Endothelial cell of umbilical vein (primary cell): ENCODE data around the gene CENPI.

Experiments
- EZH2 ChIP-seq: IDR thresholded peaks from 2 replicates; pipeline ENCODE4 v1.6.1; 2012; ENCODE audit warnings: borderline replicate concordance, low read depth, mild to moderate bottlenecking, moderate library complexity, low read length, inconsistent platforms; ENCODE audit not compliant: severe bottlenecking
- MYC ChIP-seq: IDR thresholded peaks from one replicate; pipeline ENCODE4 v1.6.1; 2011; ENCODE audit warnings: mild to moderate bottlenecking, low read depth, low read length
- POLR2A ChIP-seq: IDR thresholded peaks from 2 replicates; pipeline ENCODE4 v1.6.1; 2012; ENCODE audit warnings: low read depth, mild to moderate bottlenecking, control low read depth, low read length
- POLR2AphosphoS5 ChIP-seq: IDR thresholded peaks from 2 replicates; pipeline ENCODE4 v1.6.1; 2012; ENCODE audit warnings: low read depth, mild to moderate bottlenecking, control low read depth, low read length, moderate library complexity; ENCODE audit not compliant: insufficient read depth
- TF ChIP-seq, protein P1 (sequence below), 2 donors: IDR thresholded peaks; 1 replicate in 1 of 2; 2 replicates in 1 of 2; pipeline ENCODE4 v1.5.1; 2011; ENCODE audit warnings: low read length in 2 of 2, mild to moderate bottlenecking in 2 of 2, moderate library complexity in 2 of 2, control low read depth in 1 of 2, inconsistent platforms in 1 of 2, low read depth in 1 of 2; ENCODE audit not compliant: insufficient read depth in 1 of 2; ENCODE audit errors: extremely low read depth in 1 of 2

DNA sequence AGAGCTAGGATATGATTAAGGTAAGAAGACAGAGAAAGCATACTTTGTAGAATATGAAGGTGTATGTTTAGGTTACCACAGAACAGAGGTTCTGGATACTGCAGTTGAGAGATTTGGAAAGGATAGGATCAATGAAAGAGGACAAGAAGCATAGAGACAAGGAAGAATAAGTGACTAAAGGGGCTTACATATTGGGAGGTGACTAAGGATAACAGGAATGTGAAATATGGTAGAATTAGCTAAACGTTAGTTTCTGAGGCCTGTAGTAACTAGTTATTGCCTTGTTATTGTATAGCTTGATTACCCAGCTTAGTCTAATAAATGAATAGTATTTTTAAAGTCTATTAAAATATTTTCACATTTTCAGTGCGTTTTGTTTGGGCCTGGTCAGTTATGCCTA is 38.2 kb downstream of the CENPI start:
- TF ChIP-seq, protein P1, sequence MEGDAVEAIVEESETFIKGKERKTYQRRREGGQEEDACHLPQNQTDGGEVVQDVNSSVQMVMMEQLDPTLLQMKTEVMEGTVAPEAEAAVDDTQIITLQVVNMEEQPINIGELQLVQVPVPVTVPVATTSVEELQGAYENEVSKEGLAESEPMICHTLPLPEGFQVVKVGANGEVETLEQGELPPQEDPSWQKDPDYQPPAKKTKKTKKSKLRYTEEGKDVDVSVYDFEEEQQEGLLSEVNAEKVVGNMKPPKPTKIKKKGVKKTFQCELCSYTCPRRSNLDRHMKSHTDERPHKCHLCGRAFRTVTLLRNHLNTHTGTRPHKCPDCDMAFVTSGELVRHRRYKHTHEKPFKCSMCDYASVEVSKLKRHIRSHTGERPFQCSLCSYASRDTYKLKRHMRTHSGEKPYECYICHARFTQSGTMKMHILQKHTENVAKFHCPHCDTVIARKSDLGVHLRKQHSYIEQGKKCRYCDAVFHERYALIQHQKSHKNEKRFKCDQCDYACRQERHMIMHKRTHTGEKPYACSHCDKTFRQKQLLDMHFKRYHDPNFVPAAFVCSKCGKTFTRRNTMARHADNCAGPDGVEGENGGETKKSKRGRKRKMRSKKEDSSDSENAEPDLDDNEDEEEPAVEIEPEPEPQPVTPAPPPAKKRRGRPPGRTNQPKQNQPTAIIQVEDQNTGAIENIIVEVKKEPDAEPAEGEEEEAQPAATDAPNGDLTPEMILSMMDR (IDR thresholded peaks at IDR 0.05; ENCODE audit: extremely low read depth in 1 of 2, insufficient read depth in 1 of 2, low read depth in 1 of 2, low read length in 2 of 2): no peak
- TF ChIP-seq POLR2A: no peak
- TF ChIP-seq MYC: no peak
- no peak for TF ChIP-seq POLR2AphosphoS5
- TF ChIP-seq EZH2: no peak
